K562 (cell line): ENCODE data around the gene DSC1.

Experiments
- CTCF ChIP-seq, 3 experiments: IDR thresholded peaks in 2 of 3; conservative IDR thresholded peaks in 1 of 3; 2 replicates each; pipeline ENCODE4 v1.5.1; 2011 to 2012; ENCODE audit warnings: low read length in 3 of 3, mild to moderate bottlenecking in 3 of 3, control low read depth in 2 of 3, improper control_type of control experiment in 1 of 3, inconsistent platforms in 1 of 3, low read depth in 1 of 3, mixed read lengths in 1 of 3, moderate library complexity in 1 of 3; ENCODE audit not compliant: insufficient read depth in 2 of 3
- EZH2 ChIP-seq: IDR thresholded peaks from 2 replicates; pipeline ENCODE4 v1.6.1; 2012; ENCODE audit warnings: low read depth, mild to moderate bottlenecking, inconsistent platforms, low read length, borderline replicate concordance
- FOXK1 ChIP-seq: sonication (generic); formaldehyde crosslinking; IDR thresholded peaks from 2 replicates; pipeline ENCODE4 v1.8.0; 2022; ENCODE audit warnings: missing genetic modification reagents, mild to moderate bottlenecking, borderline replicate concordance
- HOXB6 ChIP-seq: fragments of 250-450 bp; sonication (Bioruptor Pico); IDR thresholded peaks from 2 replicates; pipeline ENCODE4 v1.5.1; 2022; ENCODE audit warnings: mild to moderate bottlenecking, borderline replicate concordance
- MEF2A ChIP-seq: IDR thresholded peaks from 2 replicates; pipeline ENCODE4 v1.6.1; 2011; ENCODE audit warnings: low read depth, mild to moderate bottlenecking, low read length, moderate library complexity; ENCODE audit not compliant: control insufficient read depth
- MTA1 ChIP-seq: fragments of 450-650 bp; IDR thresholded peaks from 2 replicates; pipeline ENCODE4 v1.6.1; 2017; ENCODE audit warnings: borderline replicate concordance
- MXI1 ChIP-seq: IDR thresholded peaks from 2 replicates; pipeline ENCODE4 v1.6.1; 2011; ENCODE audit warnings: low read depth, mild to moderate bottlenecking, improper control_type of control experiment, low read length
- PKNOX1 ChIP-seq: fragments of 450-650 bp; IDR thresholded peaks from 2 replicates; pipeline ENCODE4 v1.6.1; 2016
- POLR2A ChIP-seq: fragments of 450-650 bp; conservative IDR thresholded peaks from 2 replicates; pipeline ENCODE4 v1.6.1; 2016
- POLR2AphosphoS5 ChIP-seq: IDR thresholded peaks from 2 replicates; pipeline ENCODE4 v1.6.1; 2011; ENCODE audit warnings: mild to moderate bottlenecking, low read depth, low read length, moderate library complexity; ENCODE audit not compliant: control insufficient read depth, insufficient read depth
- YY1 ChIP-seq, 3 experiments: IDR thresholded peaks; 2 replicates each; pipeline ENCODE4 v1.6.1; 2011; ENCODE audit warnings: low read length in 2 of 3, mild to moderate bottlenecking in 2 of 3, moderate library complexity in 2 of 3, borderline replicate concordance in 1 of 3, control low read depth in 1 of 3, low read depth in 1 of 3; ENCODE audit not compliant: insufficient read depth in 3 of 3, insufficient replicate concordance in 2 of 3, control insufficient read depth in 1 of 3, insufficient read length in 1 of 3; ENCODE audit errors: extremely low read depth in 1 of 3
- ZNF253 ChIP-seq: fragments of 250-450 bp; sonication (Bioruptor Pico); conservative IDR thresholded peaks from 2 replicates; pipeline ENCODE4 v1.6.1; 2021; ENCODE audit warnings: mild to moderate bottlenecking
- TF ChIP-seq, protein P1 (sequence below): sonication (generic); formaldehyde crosslinking; IDR thresholded peaks from 2 replicates; pipeline ENCODE4 v1.9.0; 2022; ENCODE audit warnings: mild to moderate bottlenecking, missing genetic modification reagents

DNA sequence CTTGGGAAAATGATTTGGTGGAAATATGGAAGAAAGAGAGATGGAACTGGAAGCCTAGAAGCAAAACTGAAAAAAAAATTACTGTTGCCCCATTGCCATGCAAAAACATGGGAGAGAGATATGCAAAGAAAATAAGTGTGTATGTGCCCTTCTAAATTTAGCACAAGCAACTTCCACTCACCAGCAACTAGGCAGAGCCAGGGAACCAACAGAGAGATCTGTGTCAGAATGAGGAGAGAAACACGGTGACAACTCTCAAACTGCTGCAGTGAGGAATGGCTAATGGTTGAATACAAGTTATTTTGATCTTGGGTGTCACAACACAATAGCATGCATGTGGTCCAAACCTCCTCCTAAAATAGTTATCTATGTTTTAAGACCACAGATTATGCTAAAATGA lies 71.3 kb downstream of the DSC1 start:
- no peak for TF ChIP-seq ZNF253
- TF ChIP-seq YY1 (IDR thresholded peaks at IDR 0.05; ENCODE audit: borderline replicate concordance in 1 of 3, control insufficient read depth in 1 of 3, extremely low read depth in 1 of 3, insufficient read depth in 3 of 3, insufficient read length in 1 of 3, insufficient replicate concordance in 2 of 3, low read depth in 1 of 3, low read length in 2 of 3), result no peak
- TF ChIP-seq MTA1, result no peak
- TF ChIP-seq FOXK1 (CRISPR knock-in tag), result no peak
- no peak for TF ChIP-seq POLR2AphosphoS5
- TF ChIP-seq MXI1, result no peak
- no peak for TF ChIP-seq CTCF (IDR thresholded peaks at IDR 0.05 in 2 of 3, conservative IDR thresholded peaks at IDR 0.05 in 1 of 3; ENCODE audit: insufficient read depth in 2 of 3, low read depth in 1 of 3, low read length in 3 of 3)
- TF ChIP-seq EZH2, result no peak
- TF ChIP-seq PKNOX1, result no peak
- TF ChIP-seq POLR2A, result no peak
- no peak for TF ChIP-seq HOXB6
- TF ChIP-seq, protein P1, sequence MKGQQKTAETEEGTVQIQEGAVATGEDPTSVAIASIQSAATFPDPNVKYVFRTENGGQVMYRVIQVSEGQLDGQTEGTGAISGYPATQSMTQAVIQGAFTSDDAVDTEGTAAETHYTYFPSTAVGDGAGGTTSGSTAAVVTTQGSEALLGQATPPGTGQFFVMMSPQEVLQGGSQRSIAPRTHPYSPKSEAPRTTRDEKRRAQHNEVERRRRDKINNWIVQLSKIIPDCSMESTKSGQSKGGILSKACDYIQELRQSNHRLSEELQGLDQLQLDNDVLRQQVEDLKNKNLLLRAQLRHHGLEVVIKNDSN (CRISPR knock-in tag), result no peak
- no peak for TF ChIP-seq MEF2A
